ENCODE results near the gene FRMD3. TPM values are rescaled to one million over a fixed set of nuclear protein-coding genes. Genes with fewer than 3 reads are reported as not detected.

Gene FRMD3
- total and polyA plus RNA-seq, 2 donors (not counting 3 experiments of a cell fraction or from before 2014, with no cell fraction given): 3.0 to 6.1 TPM

DNA sequence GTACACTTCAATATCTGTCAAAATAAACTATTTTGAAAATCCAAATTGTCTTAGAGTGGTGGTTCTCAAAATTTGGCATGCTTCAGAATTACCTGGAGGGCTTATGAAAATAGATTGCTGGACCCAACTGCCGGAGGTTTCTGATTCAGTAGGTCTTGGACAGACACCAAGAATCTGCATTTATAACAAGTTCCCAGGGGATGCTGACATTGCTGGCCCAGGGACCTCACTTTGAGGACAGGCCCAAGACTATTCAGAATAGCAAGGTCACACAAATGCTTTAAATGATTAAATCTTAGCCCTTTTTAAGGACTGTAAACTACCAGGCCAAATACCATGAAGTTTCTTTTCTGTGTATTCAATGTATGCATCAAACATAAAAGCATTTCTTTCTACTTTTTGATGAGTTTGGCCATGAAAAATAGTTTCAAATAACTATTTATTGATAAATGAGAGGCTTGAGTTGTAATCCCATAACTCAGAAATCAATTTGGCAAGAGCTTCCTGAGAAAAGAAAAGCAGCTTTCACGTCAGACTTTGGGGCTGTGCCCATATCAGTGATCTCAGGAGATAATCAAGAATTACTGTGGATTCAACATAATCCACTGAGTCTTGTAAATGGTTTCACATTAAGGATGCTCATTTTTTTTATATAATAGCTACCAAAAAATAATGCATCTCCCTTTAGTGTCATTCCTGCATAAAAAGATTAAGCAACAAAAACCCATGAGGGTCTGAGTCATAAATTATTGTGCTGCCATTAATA is 191.4 kb downstream of the FRMD3 start:
- H3K36me3 ChIP-seq (ENCODE audit: control insufficient read depth in 2 of 2, extremely low read depth in 1 of 2, insufficient read depth in 2 of 2, low read length in 2 of 2): no peaks in the 10 kb centered on the region
- no peaks in the 10 kb centered on the region for H4K20me1 ChIP-seq (replicated peaks; ENCODE audit: control insufficient read depth, extremely low read depth, insufficient read depth, low read length)
- H3K4me1 ChIP-seq (ENCODE audit: control insufficient read depth, extremely low read depth, insufficient read depth, low read length): no peaks in the 10 kb centered on the region
- no peaks in the 10 kb centered on the region for H3K9me3 ChIP-seq (replicated peaks; ENCODE audit: control insufficient read depth, insufficient read depth, low read length)
- no peaks in the 10 kb centered on the region for H3K9me1 ChIP-seq (replicated peaks; ENCODE audit: control insufficient read depth, extremely low read depth, insufficient read depth, low read length)
- no peak overlapping the region for H2AFZ ChIP-seq (ENCODE audit: low read depth, low read length)
- H3K9ac ChIP-seq (replicated peaks; ENCODE audit: extremely low read depth, insufficient read depth, low read length): no peak overlapping the region
- H3K27ac ChIP-seq (ENCODE audit: insufficient read depth, low read depth, low read length): no peak overlapping the region
- H3K4me3 ChIP-seq (replicated peaks in 1 of 3; ENCODE audit: insufficient read depth in 1 of 3, low read depth in 1 of 3, low read length in 3 of 3): no peak overlapping the region
- dilution Hi-C loops (cut with MboI; ENCODE audit: extremely low pct_ligation_motif_present, low sequenced_read_pairs): no loop called here
- H3K79me2 ChIP-seq (ENCODE audit: control insufficient read depth, insufficient read depth, low read length): no peaks in the 10 kb centered on the region
- ChIA-PET POLR2A (no interaction called here), CTCF (interaction anchor here (6.8 kb wide), 1 partner anchor 13 kb away, joined by 58 read pairs; no protein-coding TSS in a partner anchor)
- H3K27me3 ChIP-seq (ENCODE audit: control insufficient read depth in 2 of 2, insufficient read depth in 2 of 2, low read length in 2 of 2): no peaks in the 10 kb centered on the region
- no peak overlapping the region for H3K4me2 ChIP-seq (ENCODE audit: insufficient read depth, low read length)
- DNase-seq (ENCODE audit: low read depth, low spot score): no peak
- FAIRE-seq: no peak
- BruUV-seq (replicated peaks): no TSS peak
- TF ChIP-seq POLR2A (IDR thresholded peaks at IDR 0.05; ENCODE audit: low read depth, low read length) (no peak), MYC (IDR thresholded peaks at IDR 0.05; ENCODE audit: low read depth, low read length) (no peak), GATA2 (IDR thresholded peaks at IDR 0.05; ENCODE audit: insufficient read depth, insufficient read length, low read depth, low read length) (no peak), EZH2 (IDR thresholded peaks at IDR 0.05; ENCODE audit: borderline replicate concordance, low read depth, low read length, severe bottlenecking) (no peak), CTCF (IDR thresholded peaks at IDR 0.05; ENCODE audit: extremely low read depth in 1 of 2, insufficient read depth in 1 of 2, low read depth in 1 of 2, low read length in 2 of 2) (no peak), MAX (IDR thresholded peaks at IDR 0.05; ENCODE audit: insufficient read depth, insufficient read length) (no peak), JUN (IDR thresholded peaks at IDR 0.05; ENCODE audit: borderline replicate concordance, insufficient read depth, insufficient read length, low read depth) (no peak)
- intact Hi-C loops (cut with micrococcal nuclease): no loop called here

Data from endothelial cell of umbilical vein (primary cell).